Calu3 (cell line): ENCODE results near the gene NCOR1. TPM values are rescaled to one million over a fixed set of nuclear protein-coding genes. Genes with fewer than 3 reads are reported as not detected.

Source experiments
- BruUV-seq: library from RNA; stranded (reverse); fragments of 400-500 nt; replicated peaks from 2 replicates; lab custom pipeline; 2021; lab: Mats Ljungman, UMichigan
- CTCF ChIA-PET: fragments of 300-600 bp; sonication (Branson Sonifier 250); formaldehyde crosslinking; loops from one replicate; lab custom pipeline; 2022; ENCODE audit warnings: antibody characterized with exemption; lab: Charles Lee
- DNase-seq: peaks from one replicate; pipeline ENCODE4 v3.0.0; 2022
- H3K27ac Mint-ChIP-seq: one replicate; pipeline ENCODE4 v1.8.0; 2022; ENCODE audit warnings: mixed read lengths; ENCODE audit not compliant: unreplicated experiment
- H3K27me3 Mint-ChIP-seq: one replicate; pipeline ENCODE4 v1.8.0; 2022; ENCODE audit warnings: mixed read lengths; ENCODE audit not compliant: unreplicated experiment
- H3K36me3 Mint-ChIP-seq: one replicate; pipeline ENCODE4 v1.8.0; 2022; ENCODE audit warnings: mild to moderate bottlenecking, moderate library complexity, mixed read lengths; ENCODE audit not compliant: insufficient read depth, unreplicated experiment
- H3K4me1 Mint-ChIP-seq: one replicate; pipeline ENCODE4 v1.8.0; 2022; ENCODE audit warnings: mild to moderate bottlenecking, low read depth, mixed read lengths; ENCODE audit not compliant: unreplicated experiment
- H3K4me3 Mint-ChIP-seq: one replicate; pipeline ENCODE4 v1.8.0; 2022; ENCODE audit warnings: mild to moderate bottlenecking, low read depth, moderate library complexity, mixed read lengths; ENCODE audit not compliant: unreplicated experiment
- H3K9me3 Mint-ChIP-seq: one replicate; pipeline ENCODE4 v1.8.0; 2022; ENCODE audit warnings: low read depth, mixed read lengths; ENCODE audit not compliant: unreplicated experiment
- CTCF ChIP-seq: fragments of 200-600 bp; IDR thresholded peaks from one replicate; pipeline ENCODE4 v1.8.0; 2022; ENCODE audit warnings: antibody characterized with exemption; ENCODE audit not compliant: unreplicated experiment
- intact Hi-C: fragments of 100-400 bp; cut with micrococcal nuclease; formaldehyde crosslinking; loops from one replicate; pipeline ENCODE4 v1.10.0; 2022; ENCODE audit not compliant: unreplicated experiment
- total RNA-seq: library from RNA; stranded (reverse); gene quantifications from 2 replicates; pipeline ENCODE4 v1.2.3, GENCODE V29; 2022

The NCOR1 gene
- total RNA-seq, 1 experiment from 2014 or later = 84.0 TPM

GRCh38 chr17:16135461-16135860 is 79.9 kb downstream of the NCOR1 start:
- no peak for DNase-seq
- no peaks in the 10 kb centered on the region for H3K4me1 Mint-ChIP-seq
- peaks cover 7% of the 10 kb centered on the region for H3K36me3 Mint-ChIP-seq
- CTCF ChIA-PET = no interaction called here
- no peak overlapping the region for H3K27ac Mint-ChIP-seq
- H3K9me3 Mint-ChIP-seq = no peaks in the 10 kb centered on the region
- no peak overlapping the region for H3K4me3 Mint-ChIP-seq
- BruUV-seq = no TSS peak
- intact Hi-C loops = no loop called here
- TF ChIP-seq CTCF = no peak
- no peaks in the 10 kb centered on the region for H3K27me3 Mint-ChIP-seq

GRCh38 chr17:16131593-16131992 is 83.7 kb downstream of the NCOR1 start:
- intact Hi-C loops = no loop called here
- Mint-ChIP-seq H3K4me1 (peaks cover 7% of the 10 kb centered on the region), H3K36me3 (peaks cover 7% of the 10 kb centered on the region), H3K27ac (no peak overlapping the region), H3K4me3 (no peak overlapping the region), H3K27me3 (no peaks in the 10 kb centered on the region), H3K9me3 (no peaks in the 10 kb centered on the region)
- no peak for DNase-seq
- no TSS peak for BruUV-seq
- CTCF ChIA-PET = no interaction called here
- no peak for TF ChIP-seq CTCF

DNA sequence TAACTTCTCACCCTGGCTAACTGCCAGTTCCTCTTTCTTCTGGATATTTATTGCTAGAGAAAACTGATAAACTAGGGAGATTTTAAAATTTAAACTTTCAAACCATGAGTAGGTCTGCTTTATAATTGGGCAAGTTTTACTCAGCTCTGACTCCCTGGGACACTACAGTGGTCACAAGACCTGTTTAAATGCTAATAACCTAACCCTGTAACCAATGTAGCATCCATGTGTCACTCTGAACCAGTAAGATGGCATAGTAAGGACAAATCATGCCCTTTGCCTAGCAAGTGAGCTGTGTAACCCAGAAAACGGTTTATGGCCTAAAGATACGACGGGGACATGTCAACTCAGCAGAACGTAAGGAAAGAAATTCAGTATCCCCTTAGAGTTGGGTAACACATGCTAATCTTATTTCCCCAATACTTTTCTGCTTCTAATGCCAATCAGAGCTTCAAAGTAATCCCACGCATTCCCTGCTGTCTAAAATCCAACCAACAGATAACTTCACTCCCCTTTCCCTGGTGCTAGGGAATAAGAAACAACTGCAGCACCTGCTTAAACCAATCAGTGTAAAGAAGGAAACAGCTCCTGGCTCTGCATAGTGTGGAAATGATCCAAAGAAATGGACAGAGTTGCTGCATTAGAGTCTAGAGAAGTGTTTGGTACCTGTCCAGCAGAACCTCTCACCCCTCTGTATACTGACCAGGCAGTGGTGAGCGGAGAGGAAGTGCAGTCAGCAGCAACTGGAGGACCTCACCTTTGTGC is 85.7 kb downstream of the NCOR1 start:
- H3K4me3 Mint-ChIP-seq = no peak overlapping the region
- no peak overlapping the region for H3K27ac Mint-ChIP-seq
- peaks cover 7% of the 10 kb centered on the region for H3K36me3 Mint-ChIP-seq
- CTCF ChIA-PET = no interaction called here
- BruUV-seq = no TSS peak
- H3K9me3 Mint-ChIP-seq = no peaks in the 10 kb centered on the region
- no peak for TF ChIP-seq CTCF
- H3K27me3 Mint-ChIP-seq = no peaks in the 10 kb centered on the region
- DNase-seq = no peak
- intact Hi-C loops = no loop called here
- peaks cover 7% of the 10 kb centered on the region for H3K4me1 Mint-ChIP-seq

- Mint-ChIP-seq H3K27me3 (no peaks in the 10 kb centered on the region), H3K36me3 (peaks cover 22% of the 10 kb centered on the region), H3K4me1 (no peaks in the 10 kb centered on the region), H3K4me3 (no peak overlapping the region), H3K27ac (no peak overlapping the region), H3K9me3 (no peaks in the 10 kb centered on the region)
- TF ChIP-seq CTCF = no peak
- no peak for DNase-seq
- BruUV-seq = no TSS peak
- CTCF ChIA-PET = no interaction called here
- intact Hi-C loops = no loop called here
These were observed 91.8 kb downstream of the NCOR1 start for GRCh38 chr17:16123531-16123930.
